H1 (cell line): Measurements from ENCODE around the gene FMN2. TPM values are rescaled to one million over a fixed set of nuclear protein-coding genes. Genes with fewer than 3 reads are reported as not detected.

Source experiments
- BRCA1 ChIP-seq: IDR thresholded peaks from 2 replicates; pipeline ENCODE4 v1.6.1; 2012; ENCODE audit warnings: low read depth, low read length, improper control_type of control experiment
- CHD7 ChIP-seq: fragments of 300-600 bp; sonication (generic); IDR thresholded peaks from 2 replicates; pipeline ENCODE4 v1.7.1; 2012; ENCODE audit warnings: low read length, moderate library complexity, mild to moderate bottlenecking, inconsistent platforms; ENCODE audit not compliant: insufficient replicate concordance
- polyA plus RNA-seq, 7 experiments: library from polyadenylated mRNA; depleted of rRNA in 3 of 7; stranded (reverse) in 5 of 7; unstranded in 2 of 7; fragments of >200 nt in 5 of 7; fragments of 200-250 nt in 2 of 7; gene quantifications; 1 replicate in 5 of 7; 2 replicates in 1 of 7; 4 replicates in 1 of 7; pipeline versions ENCODE4 v1.2.1 to v1.2.3, GENCODE V29; 2011 to 2013; ENCODE audit warnings: missing spikeins in 2 of 7, mixed read lengths in 2 of 7
- total RNA-seq: library from RNA; stranded (reverse); fragmentation: NEBNext Ultra II Directional; extraction: Animal tissue kit (Norgen Biotek cat#: 25700); gene quantifications from 2 replicates; pipeline ENCODE4 v1.2.1, GENCODE V29; 2021

FMN2 gene
- total and polyA plus RNA-seq, 2 of the 8 experiments (the other 6 are each of a cell fraction or from before 2014, with no cell fraction given) = 0.83 to 2.0 TPM

- no peak for TF ChIP-seq CHD7
- no peak for TF ChIP-seq BRCA1
Observed at GRCh38 chr1:240387051-240387450, 295.4 kb downstream of the FMN2 start (continued).
